SK-N-SH (cell line): ENCODE data around the gene LIMK2. TPM values are rescaled to one million over a fixed set of nuclear protein-coding genes. Genes with fewer than 3 reads are reported as not detected.

Experiments
- CTCF ChIA-PET: fragments of 300-600, 350-600 bp; formaldehyde crosslinking; extraction: SDS; loops from one replicate; lab custom pipeline; 2021; lab: Yijun Ruan, JAX
- POLR2A ChIA-PET: fragments of 350-600 bp; sonication (Branson Sonifier 250); formaldehyde crosslinking; extraction: SDS; loops from one replicate; lab custom pipeline; 2020; ENCODE audit warnings: antibody characterized with exemption, inconsistent platforms; lab: Yijun Ruan, JAX
- DNase-seq: peaks from one replicate; pipeline ENCODE4 v3.0.0; 2012
- H2AFZ ChIP-seq: fragments of 200-600 bp; sonication (generic); 2 replicates; pipeline ENCODE4 v1.8.1; 2016; ENCODE audit warnings: antibody characterized with exemption, mild to moderate bottlenecking, low read depth
- H3F3A ChIP-seq: fragments of 200-600 bp; sonication (generic); replicated peaks from 2 replicates; pipeline ENCODE3; 2016; ENCODE audit warnings: antibody characterized with exemption, mild to moderate bottlenecking; ENCODE audit not compliant: insufficient read depth
- H3K27ac ChIP-seq, 2 experiments: fragments of 200-500 bp in 1 of 2; fragments of 200-600 bp in 1 of 2; sonication (Bioruptor generic) in 1 of 2; sonication (generic), shearing (Covaris generic) in 1 of 2; 2 replicates each; pipeline versions ENCODE4 v1.5.1 to v1.6.1; 2014 to 2016; ENCODE audit warnings: low read depth in 2 of 2, inconsistent platforms in 1 of 2, low read length in 1 of 2, mild to moderate bottlenecking in 1 of 2, mixed read lengths in 1 of 2
- H3K27me3 ChIP-seq: fragments of 200-600 bp; sonication (generic), shearing (Covaris generic); 2 replicates; pipeline ENCODE4 v1.6.1; 2016; ENCODE audit warnings: mixed run types; ENCODE audit not compliant: insufficient read depth
- H3K36me3 ChIP-seq, 2 experiments: fragments of 200-500 bp in 1 of 2; fragments of 200-600 bp in 1 of 2; sonication (Bioruptor generic) in 1 of 2; sonication (generic) in 1 of 2; replicated peaks in 1 of 2; 2 replicates each; pipeline versions ENCODE3 to v1.5.1; 2014 to 2016; ENCODE audit warnings: low read length in 1 of 2, mild to moderate bottlenecking in 1 of 2; ENCODE audit not compliant: insufficient read depth in 2 of 2, control insufficient read depth in 1 of 2
- H3K4me1 ChIP-seq, 2 experiments: fragments of 200-500 bp in 1 of 2; fragments of 200-600 bp in 1 of 2; sonication (Bioruptor generic) in 1 of 2; sonication (generic), shearing (Covaris generic) in 1 of 2; 2 replicates each; pipeline versions ENCODE4 v1.5.1 to v1.6.1; 2014 to 2016; ENCODE audit warnings: low read depth in 1 of 2, low read length in 1 of 2, mixed run types in 1 of 2; ENCODE audit not compliant: insufficient read depth in 2 of 2, control insufficient read depth in 1 of 2
- H3K4me2 ChIP-seq: fragments of 200-600 bp; sonication (generic), shearing (Covaris generic); 2 replicates; pipeline ENCODE4 v1.6.1; 2017; ENCODE audit warnings: mixed run types
- H3K4me3 ChIP-seq, 2 experiments: fragments of 200-500 bp in 1 of 2; fragments of 200-600 bp in 1 of 2; sonication (Bioruptor generic) in 1 of 2; sonication (generic), shearing (Covaris generic) in 1 of 2; 2 replicates each; pipeline versions ENCODE4 v1.5.1 to v1.8.1; 2014 to 2016; ENCODE audit warnings: low read depth in 2 of 2, inconsistent platforms in 1 of 2, low read length in 1 of 2, mild to moderate bottlenecking in 1 of 2, mixed read lengths in 1 of 2, moderate library complexity in 1 of 2
- H3K79me2 ChIP-seq: fragments of 200-600 bp; sonication (generic); 2 replicates; pipeline ENCODE4 v1.8.1; 2017; ENCODE audit warnings: mild to moderate bottlenecking; ENCODE audit not compliant: insufficient read depth
- H3K9ac ChIP-seq: fragments of 200-600 bp; sonication (generic); 2 replicates; pipeline ENCODE4 v1.6.1; 2017; ENCODE audit warnings: mixed run types
- H3K9me2 ChIP-seq: fragments of 200-600 bp; sonication (generic); 2 replicates; pipeline ENCODE4 v1.6.1; 2017; ENCODE audit warnings: mixed run types
- H3K9me3 ChIP-seq: fragments of 200-600 bp; sonication (generic); 2 replicates; pipeline ENCODE4 v1.6.1; 2017; ENCODE audit warnings: mixed run types, mild to moderate bottlenecking, moderate library complexity
- H4K20me1 ChIP-seq: fragments of 200-600 bp; sonication (generic); 2 replicates; pipeline ENCODE4 v1.6.1; 2017; ENCODE audit warnings: mild to moderate bottlenecking, mixed run types; ENCODE audit not compliant: insufficient read depth
- EP300 ChIP-seq, 2 experiments: IDR thresholded peaks; 2 replicates each; pipeline versions ENCODE4 v1.4.0 to v1.6.1; 2012; ENCODE audit warnings: borderline replicate concordance in 1 of 2, low read depth in 1 of 2, low read length in 1 of 2
- FOSL2 ChIP-seq: IDR thresholded peaks from 2 replicates; pipeline ENCODE4 v1.4.0; 2012; ENCODE audit warnings: low read depth, mild to moderate bottlenecking, moderate library complexity, borderline replicate concordance
- GABPA ChIP-seq: IDR thresholded peaks from 2 replicates; pipeline ENCODE4 v1.4.0; 2012; ENCODE audit warnings: low read depth, mild to moderate bottlenecking
- GATA2 ChIP-seq: sonication (generic); formaldehyde crosslinking; IDR thresholded peaks from 2 replicates; pipeline ENCODE4 v1.5.0; 2020; ENCODE audit warnings: mild to moderate bottlenecking, missing genetic modification reagents
- MEF2A ChIP-seq: IDR thresholded peaks from 2 replicates; pipeline ENCODE4 v1.4.0; 2012; ENCODE audit warnings: low read depth, borderline replicate concordance
- NFIC ChIP-seq: IDR thresholded peaks from 2 replicates; pipeline ENCODE4 v1.4.0; 2012; ENCODE audit warnings: borderline replicate concordance
- PBX3 ChIP-seq: IDR thresholded peaks from 2 replicates; pipeline ENCODE4; 2012
- POLR2AphosphoS5 ChIP-seq: IDR thresholded peaks from 2 replicates; pipeline ENCODE4 v1.6.1; 2012; ENCODE audit warnings: low read depth, low read length
- REST ChIP-seq: IDR thresholded peaks from 2 replicates; pipeline ENCODE4 v1.6.1; 2012; ENCODE audit warnings: mild to moderate bottlenecking, low read depth, low read length, moderate library complexity
- RXRA ChIP-seq: IDR thresholded peaks from 2 replicates; pipeline ENCODE4 v1.4.0; 2012; ENCODE audit warnings: low read depth, mild to moderate bottlenecking, borderline replicate concordance
- TAF1 ChIP-seq: IDR thresholded peaks from 2 replicates; pipeline ENCODE4 v1.6.1; 2012; ENCODE audit warnings: low read depth, mild to moderate bottlenecking, low read length, moderate library complexity, borderline replicate concordance
- USF1 ChIP-seq: IDR thresholded peaks from 2 replicates; pipeline ENCODE4 v1.4.0; 2012; ENCODE audit warnings: low read depth, borderline replicate concordance
- USF2 ChIP-seq: fragments of 150-350 bp; IDR thresholded peaks from 2 replicates; pipeline ENCODE4 v1.6.1; 2017; ENCODE audit warnings: antibody characterized with exemption, low read length, low read depth, borderline replicate concordance
- WGBS: methylation state at CpG from one replicate; pipeline ENCODE4 v1.1.6; 2017; ENCODE audit warnings: low lambda C conversion rate; 5-methylcytosine and 5-hydroxymethylcytosine counted together
- polyA plus RNA-seq, 3 experiments: library from polyadenylated mRNA; depleted of rRNA; stranded (reverse); fragments of >200 nt; gene quantifications; 2 replicates each; pipeline ENCODE4 v1.2.3, GENCODE V29; 2012

Gene LIMK2
- polyA plus RNA-seq, 1 of the 3 experiments (the other 2 are of a cell fraction), result 9.8 TPM

- H3K27ac ChIP-seq, result peak overlapping the region; percentile 57 to 73
- peaks cover 16 to 22% of the 10 kb centered on the region in 2 experiments; a peak in 2 of 4 replicates for H3K4me1 ChIP-seq
- no peaks in the 10 kb centered on the region for H3K9me3 ChIP-seq
- H3K4me3 ChIP-seq, result no peak overlapping the region
- POLR2A ChIA-PET, result no interaction called here
- H3K9ac ChIP-seq, result peak overlapping the region; percentile 22; the same call in 1 of the 2 replicates
- no peaks in the 10 kb centered on the region for H3K27me3 ChIP-seq
- H2AFZ ChIP-seq, result peak overlapping the region; percentile 53; the same call in 1 of the 2 replicates
- peaks cover 84% of the 10 kb centered on the region for H3K79me2 ChIP-seq
- DNase-seq, result peak; percentile 46
- peak overlapping the region; percentile 46 for H3K4me2 ChIP-seq
- no peaks in the 10 kb centered on the region for H4K20me1 ChIP-seq
- CTCF ChIA-PET, result interaction anchor here (1.0 to 10.5 kb wide), 6 partner anchors 11 to 141 kb away, joined by 3 to 105 read pairs (median 5); partner anchors contain the start of genes LIMK2 and SELENOM
- WGBS, result 69% methylated on average over 2 of the region's 3 CpGs
- H3K36me3 ChIP-seq, result no peaks in the 10 kb centered on the region
- TF ChIP-seq TAF1 (no peak), GABPA (no peak), RXRA (no peak), USF2 (no peak), REST (no peak), NFIC (peak; percentile 27; the same call in 1 of the 2 replicates), EP300 (IDR thresholded peaks at IDR 0.05; ENCODE audit: borderline replicate concordance in 1 of 2, low read depth in 1 of 2, low read length in 1 of 2) (no peak), GATA2 (CRISPR knock-in tag) (no peak)
- H3K9me2 ChIP-seq, result no peaks in the 10 kb centered on the region
- H3F3A ChIP-seq, result peaks cover 4% of the 10 kb centered on the region
Observed at GRCh38 chr22:31229402-31230079, 17.4 kb downstream of the LIMK2 start.

GRCh38 chr22:31230155-31230870, 18.2 kb downstream of the LIMK2 start:
- H3K4me1 ChIP-seq, result peaks cover 16 to 22% of the 10 kb centered on the region in 2 experiments; a peak in 2 of 4 replicates
- peak overlapping the region; percentile 57 to 73 for H3K27ac ChIP-seq
- no peaks in the 10 kb centered on the region for H3K27me3 ChIP-seq
- no peaks in the 10 kb centered on the region for H3K9me2 ChIP-seq
- H3K9me3 ChIP-seq, result no peaks in the 10 kb centered on the region
- no peak for DNase-seq
- H3K4me3 ChIP-seq, result no peak overlapping the region
- ChIA-PET CTCF (interaction anchor here (1.3 to 10.5 kb wide), 7 partner anchors 11 to 142 kb away, joined by 4 to 105 read pairs (median 5); partner anchors contain the start of gene LIMK2), POLR2A (no interaction called here)
- H3F3A ChIP-seq, result peaks cover 4% of the 10 kb centered on the region
- peak overlapping the region; percentile 46 for H3K4me2 ChIP-seq
- peaks cover 81% of the 10 kb centered on the region for H3K79me2 ChIP-seq
- peak overlapping the region; percentile 22; the same call in 1 of the 2 replicates for H3K9ac ChIP-seq
- no peaks in the 10 kb centered on the region for H4K20me1 ChIP-seq
- H2AFZ ChIP-seq, result peak overlapping the region; percentile 53; the same call in 1 of the 2 replicates
- 96% methylated on average over 5 of the region's 6 CpGs for WGBS
- H3K36me3 ChIP-seq, result no peaks in the 10 kb centered on the region
- TF ChIP-seq RXRA, result no peak
- TF ChIP-seq GABPA, result no peak
- no peak for TF ChIP-seq MEF2A
- TF ChIP-seq FOSL2, result no peak
- TF ChIP-seq USF1, result no peak
- TF ChIP-seq POLR2AphosphoS5, result no peak
- no peak for TF ChIP-seq USF2
- no peak for TF ChIP-seq PBX3
